Chondrocyte (in vitro differentiated cells): ENCODE data around the gene RBM11. TPM values are rescaled to one million over a fixed set of nuclear protein-coding genes. Genes with fewer than 3 reads are reported as not detected.
"Not testable (repeated sequence)": the region's sequence is repeated elsewhere in the genome, so short reads cannot be mapped to it uniquely, and the experiment has no call there.

Source experiments
- DNase-seq: peaks from one replicate; pipeline ENCODE4 v3.0.0; 2021; ENCODE audit warnings: mixed read lengths, low spot score
- H3K27ac Mint-ChIP-seq: one replicate; pipeline ENCODE4 v1.8.0; 2021; ENCODE audit warnings: mild to moderate bottlenecking, moderate library complexity, mixed read lengths; ENCODE audit not compliant: unreplicated experiment
- H3K27me3 Mint-ChIP-seq: 2 replicates; pipeline ENCODE4 v1.8.0; 2021; ENCODE audit warnings: low read depth, mixed read lengths
- H3K36me3 Mint-ChIP-seq: 2 replicates; pipeline ENCODE4 v1.8.0; 2021; ENCODE audit warnings: low read depth, mixed read lengths
- H3K4me1 Mint-ChIP-seq: 2 replicates; pipeline ENCODE4 v1.8.0; 2021; ENCODE audit warnings: low read depth, mild to moderate bottlenecking, mixed read lengths
- H3K4me3 Mint-ChIP-seq: one replicate; pipeline ENCODE4 v1.8.0; 2021; ENCODE audit warnings: mild to moderate bottlenecking, moderate library complexity, mixed read lengths; ENCODE audit not compliant: unreplicated experiment
- H3K9me3 Mint-ChIP-seq: 2 replicates; pipeline ENCODE4 v1.8.0; 2021; ENCODE audit warnings: low read depth, mixed read lengths
- long read RNA-seq: library from polyadenylated mRNA; stranded (forward); transcript quantifications from one replicate; pipeline ENCODE4 v2.0.0, GENCODE V29; 2021
- total RNA-seq: library from RNA; stranded (reverse); gene quantifications from 3 replicates; pipeline ENCODE4 v1.2.1, GENCODE V29; 2021
- TF ChIP-seq, protein P1 (sequence below): fragments of 200-600 bp; sonication (generic); IDR thresholded peaks from 2 replicates; pipeline ENCODE4 v1.5.0; 2021; ENCODE audit warnings: antibody characterized with exemption, mild to moderate bottlenecking, moderate library complexity

The RBM11 gene, protein sequence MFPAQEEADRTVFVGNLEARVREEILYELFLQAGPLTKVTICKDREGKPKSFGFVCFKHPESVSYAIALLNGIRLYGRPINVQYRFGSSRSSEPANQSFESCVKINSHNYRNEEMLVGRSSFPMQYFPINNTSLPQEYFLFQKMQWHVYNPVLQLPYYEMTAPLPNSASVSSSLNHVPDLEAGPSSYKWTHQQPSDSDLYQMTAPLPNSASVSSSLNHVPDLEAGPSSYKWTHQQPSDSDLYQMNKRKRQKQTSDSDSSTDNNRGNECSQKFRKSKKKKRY
- total RNA-seq = not detected in 3 replicates
- long read RNA-seq = 0 reads

DNA sequence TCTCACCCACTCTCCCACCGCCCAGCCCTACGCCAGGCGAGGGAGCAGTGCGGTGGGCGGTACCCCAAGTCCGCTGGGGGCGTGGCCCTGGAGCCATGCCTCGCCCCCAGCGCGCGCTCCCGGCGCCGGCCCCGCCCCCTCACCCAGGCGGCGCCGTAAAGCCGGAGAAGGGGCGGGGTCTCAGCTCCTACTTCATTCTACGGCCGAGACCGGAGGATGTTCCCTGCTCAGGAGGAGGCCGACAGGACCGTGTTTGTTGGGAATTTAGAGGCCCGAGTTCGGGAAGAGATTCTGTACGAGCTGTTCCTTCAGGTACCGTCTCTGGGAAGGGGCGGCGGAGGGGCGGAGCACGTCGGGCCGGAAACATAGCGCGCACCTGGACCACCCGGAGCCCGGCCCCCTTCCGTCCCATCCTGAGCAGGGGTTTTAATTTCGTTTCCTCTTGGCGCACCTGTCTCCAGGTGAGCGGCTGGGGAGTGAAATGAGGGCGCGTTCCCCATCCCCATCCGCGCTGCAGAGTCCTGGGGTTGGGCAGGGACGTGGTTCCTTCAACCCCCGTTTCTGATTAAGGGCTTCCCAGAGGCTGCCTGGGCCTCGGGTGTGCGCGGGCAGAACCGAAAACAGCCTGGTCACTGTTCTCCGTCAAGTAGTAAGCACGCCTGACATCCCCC, at the start of gene RBM11:
RBM11 (plus strand) TSS at position 187 of the 671 bp plus-strand sequence; CDS start at position 217, 30 bp downstream.
- H3K36me3 Mint-ChIP-seq = no peaks in the 10 kb centered on the region
- DNase-seq = peak; percentile 63
- H3K27ac Mint-ChIP-seq = no peak within 1 kb of the TSS
- peaks cover 3% of the 10 kb centered on the region for H3K9me3 Mint-ChIP-seq
- TF ChIP-seq, protein P1, sequence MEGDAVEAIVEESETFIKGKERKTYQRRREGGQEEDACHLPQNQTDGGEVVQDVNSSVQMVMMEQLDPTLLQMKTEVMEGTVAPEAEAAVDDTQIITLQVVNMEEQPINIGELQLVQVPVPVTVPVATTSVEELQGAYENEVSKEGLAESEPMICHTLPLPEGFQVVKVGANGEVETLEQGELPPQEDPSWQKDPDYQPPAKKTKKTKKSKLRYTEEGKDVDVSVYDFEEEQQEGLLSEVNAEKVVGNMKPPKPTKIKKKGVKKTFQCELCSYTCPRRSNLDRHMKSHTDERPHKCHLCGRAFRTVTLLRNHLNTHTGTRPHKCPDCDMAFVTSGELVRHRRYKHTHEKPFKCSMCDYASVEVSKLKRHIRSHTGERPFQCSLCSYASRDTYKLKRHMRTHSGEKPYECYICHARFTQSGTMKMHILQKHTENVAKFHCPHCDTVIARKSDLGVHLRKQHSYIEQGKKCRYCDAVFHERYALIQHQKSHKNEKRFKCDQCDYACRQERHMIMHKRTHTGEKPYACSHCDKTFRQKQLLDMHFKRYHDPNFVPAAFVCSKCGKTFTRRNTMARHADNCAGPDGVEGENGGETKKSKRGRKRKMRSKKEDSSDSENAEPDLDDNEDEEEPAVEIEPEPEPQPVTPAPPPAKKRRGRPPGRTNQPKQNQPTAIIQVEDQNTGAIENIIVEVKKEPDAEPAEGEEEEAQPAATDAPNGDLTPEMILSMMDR = no peak
- H3K27me3 Mint-ChIP-seq = peaks cover 11% of the 10 kb centered on the region
- peak within 1 kb of the TSS; percentile 63 for H3K4me3 Mint-ChIP-seq
- no peaks in the 10 kb centered on the region for H3K4me1 Mint-ChIP-seq

DNA sequence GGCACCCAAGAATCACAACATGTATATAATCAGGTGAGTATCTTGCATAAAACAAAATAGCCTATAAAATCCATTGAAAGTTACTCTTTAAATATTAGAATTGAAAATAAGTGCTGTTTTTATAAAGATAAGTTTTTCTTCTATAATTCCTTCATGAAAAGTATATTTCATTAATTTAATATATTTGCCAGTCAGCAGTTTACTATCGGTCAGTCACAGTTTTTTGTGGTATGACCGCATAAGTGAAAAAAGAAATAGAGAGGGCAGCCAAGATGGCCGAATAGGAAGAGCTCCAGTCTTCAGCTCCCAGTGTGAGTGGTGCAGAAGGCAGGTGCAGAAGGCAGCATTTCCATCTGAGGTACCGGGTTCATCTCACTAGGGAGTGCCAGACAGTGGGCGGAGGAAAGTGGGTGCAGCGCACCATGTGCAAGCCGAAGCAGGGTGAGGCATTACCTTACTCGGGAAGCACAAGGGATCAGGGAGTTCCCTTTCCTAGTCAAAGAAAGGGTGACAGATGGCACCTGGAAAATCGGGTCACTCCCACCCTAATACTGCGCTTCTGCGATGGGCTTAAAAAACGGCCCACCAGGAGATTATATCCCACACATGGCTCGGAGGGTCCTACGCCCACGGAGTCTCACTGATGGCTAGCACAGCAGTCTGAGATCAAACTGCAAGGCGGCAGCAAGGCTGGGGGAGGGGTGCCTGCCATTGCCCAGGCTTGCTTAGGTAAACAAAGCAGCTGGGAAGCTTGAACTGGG, 49.3 kb upstream of the RBM11 start:
- H3K27me3 Mint-ChIP-seq, H3K4me3 Mint-ChIP-seq, H3K27ac Mint-ChIP-seq, H3K4me1 Mint-ChIP-seq, DNase-seq, H3K36me3 Mint-ChIP-seq: not testable (repeated sequence)
- peaks cover 10% of the 10 kb centered on the region for H3K9me3 Mint-ChIP-seq

- Mint-ChIP-seq H3K27me3 (no peaks in the 10 kb centered on the region), H3K9me3 (peaks cover under 1% of the 10 kb centered on the region), H3K4me3 (no peak overlapping the region), H3K4me1 (no peaks in the 10 kb centered on the region), H3K36me3 (no peaks in the 10 kb centered on the region), H3K27ac (no peak overlapping the region)
- TF ChIP-seq, protein P1 = no peak
- no peak for DNase-seq
Observed at GRCh38 chr21:14206222-14206621, 9.7 kb upstream of the RBM11 start.

DNA sequence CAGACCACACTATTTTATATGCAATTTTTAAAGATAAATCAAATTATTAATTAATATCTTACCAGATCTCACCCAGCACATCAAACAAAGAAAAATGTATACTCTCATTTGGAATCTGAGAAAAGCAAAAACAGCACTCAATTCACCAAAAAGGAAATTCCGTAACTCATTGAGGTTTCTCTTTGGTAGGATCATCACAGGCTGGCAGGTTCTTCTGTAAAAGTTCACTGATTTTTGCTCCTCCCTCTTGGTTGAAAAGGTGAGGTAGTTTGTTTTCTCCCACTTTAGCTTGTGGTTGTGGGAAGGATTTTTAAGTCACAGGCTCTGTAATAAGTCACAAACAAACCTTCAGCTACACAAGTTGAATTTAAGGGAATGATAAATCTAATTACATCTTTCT, 5.2 kb upstream of the RBM11 start, which contains the start of gene LIPI:
LIPI (minus strand) TSS at position 218 of the 400 bp plus-strand sequence; CDS start at position 108, 110 bp downstream.
- Mint-ChIP-seq H3K36me3 (no peaks in the 10 kb centered on the region), H3K27ac (no peak within 1 kb of the TSS), H3K27me3 (peaks cover 2% of the 10 kb centered on the region), H3K9me3 (no peaks in the 10 kb centered on the region), H3K4me1 (no peaks in the 10 kb centered on the region), H3K4me3 (no peak within 1 kb of the TSS)
- DNase-seq = no peak
- TF ChIP-seq, protein P1 = no peak

DNA sequence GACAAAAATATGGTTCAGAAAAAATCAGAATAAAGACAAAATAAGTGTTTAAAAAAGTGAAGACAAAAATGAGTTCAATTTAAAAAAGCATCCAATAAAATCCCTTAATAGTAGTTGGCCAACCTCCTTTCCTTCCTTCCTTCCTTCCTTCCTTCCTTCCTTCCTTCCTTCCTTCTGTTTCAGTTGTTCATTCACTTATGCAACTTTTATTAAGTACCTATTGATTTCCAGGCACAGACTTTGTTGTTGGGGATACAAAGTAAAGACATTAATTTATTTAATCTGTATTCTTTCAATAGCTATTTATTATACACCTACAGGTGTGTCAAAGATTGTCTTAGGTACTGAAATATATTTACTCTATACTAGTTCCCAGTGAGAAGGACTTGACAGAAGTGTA, 2.8 kb upstream of the RBM11 start:
- Mint-ChIP-seq H3K9me3 (no peaks in the 10 kb centered on the region), H3K27ac (no peak overlapping the region), H3K4me3 (no peak overlapping the region), H3K36me3 (no peaks in the 10 kb centered on the region), H3K4me1 (no peaks in the 10 kb centered on the region), H3K27me3 (peaks cover 9% of the 10 kb centered on the region)
- TF ChIP-seq, protein P1 = no peak
- no peak for DNase-seq
